AG09319 (cell line): Measurements from ENCODE around the gene HOXB5.

Source experiments
- DNase-seq: peaks from one replicate; pipeline ENCODE4 v3.0.0-alpha.2; 2010; ENCODE audit warnings: low read depth; ENCODE audit errors: extremely low read depth
- CTCF ChIP-seq: IDR thresholded peaks from 2 replicates; pipeline ENCODE4 v1.5.1; 2011; ENCODE audit warnings: low read depth, mild to moderate bottlenecking, inconsistent platforms, low read length, moderate library complexity

Gene HOXB5

DNA sequence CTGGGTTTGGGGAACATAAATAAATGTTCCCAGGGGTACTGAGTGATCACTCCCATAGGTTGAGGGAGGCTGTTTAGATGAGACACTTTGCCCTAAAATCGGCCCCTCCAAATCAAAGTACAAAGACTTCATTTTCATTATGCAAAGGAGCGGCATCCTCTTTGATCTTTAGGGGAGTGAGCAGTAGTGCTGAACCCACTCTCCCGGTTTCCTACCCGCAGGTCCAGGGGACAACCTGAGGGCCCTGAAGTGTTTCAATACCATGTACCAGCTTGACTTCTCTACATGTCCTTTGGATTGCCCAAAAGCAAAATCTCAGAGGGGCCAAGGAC lies 7.6 kb upstream of the HOXB5 start:
- no peak for DNase-seq
- TF ChIP-seq CTCF, result no peak

GRCh38 chr17:48600244-48601098 lies 6.9 kb upstream of the HOXB5 start:
- no peak for TF ChIP-seq CTCF
- no peak for DNase-seq

GRCh38 chr17:48599354-48599753 lies 5.8 kb upstream of the HOXB5 start:
- TF ChIP-seq CTCF, result no peak
- no peak for DNase-seq

DNA sequence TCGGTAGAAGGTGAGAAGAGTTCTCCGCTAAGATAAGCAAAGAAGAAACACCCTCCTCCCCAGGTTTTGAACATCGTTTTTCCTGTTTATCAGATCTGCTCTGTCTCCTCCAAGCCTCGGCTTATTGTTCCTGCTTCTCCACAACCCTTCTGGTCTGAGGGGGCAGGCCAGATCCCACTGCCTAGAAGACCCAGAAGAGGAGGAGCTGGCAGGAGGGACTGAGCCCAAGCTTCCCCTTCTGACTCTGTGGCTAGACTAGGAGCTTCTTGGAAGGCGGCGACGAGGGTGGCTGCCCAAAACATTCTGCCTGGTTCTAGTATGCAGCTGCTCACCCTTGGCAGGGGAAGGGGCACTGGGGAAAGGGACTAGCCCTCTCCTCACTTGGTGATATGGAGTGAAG lies 5.2 kb upstream of the HOXB5 start:
- TF ChIP-seq CTCF, result no peak
- no peak for DNase-seq

DNA sequence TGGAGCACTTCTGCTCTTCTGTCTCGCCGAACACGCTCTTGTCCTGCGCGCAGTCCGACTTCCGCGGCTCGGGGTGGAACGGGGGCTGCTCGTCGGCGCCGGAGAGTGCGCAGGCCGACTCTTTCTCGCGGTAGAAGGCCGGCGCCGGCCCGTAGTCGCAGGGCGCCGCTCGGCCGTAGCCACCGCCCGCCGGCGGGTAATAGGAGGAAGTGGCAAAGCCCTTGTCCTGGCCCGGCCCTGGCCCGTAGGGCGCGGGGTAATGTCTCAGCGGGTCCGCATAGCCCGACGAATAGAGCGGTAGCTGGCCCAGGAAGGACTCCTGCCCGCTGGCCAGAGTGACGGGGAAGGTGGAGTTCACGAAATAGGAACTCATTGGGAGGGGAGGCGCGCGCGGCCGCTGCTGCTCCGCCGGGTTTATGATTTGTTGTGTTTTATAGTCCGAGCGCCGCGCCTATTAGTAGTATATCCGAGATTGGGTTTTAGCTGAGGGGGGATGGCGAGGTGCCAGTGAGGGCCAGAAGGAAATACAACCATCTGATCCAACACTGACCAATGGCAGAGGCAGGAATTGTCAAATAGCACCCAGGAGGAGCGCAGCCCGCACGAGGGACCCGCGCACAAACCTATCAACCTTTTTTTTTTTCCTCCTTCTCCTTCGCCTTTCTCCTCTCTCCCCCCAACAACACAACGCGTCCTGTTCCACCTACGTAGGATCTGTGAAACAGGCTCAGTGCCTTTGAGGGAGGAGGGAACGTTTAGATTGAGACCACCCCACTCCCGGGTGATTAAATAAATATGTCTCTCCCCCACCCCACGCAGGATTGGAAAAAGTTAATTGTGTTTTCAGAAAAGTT lies 4.4 kb upstream of the HOXB5 start:
- TF ChIP-seq CTCF, result no peak
- DNase-seq, result no peak

DNA sequence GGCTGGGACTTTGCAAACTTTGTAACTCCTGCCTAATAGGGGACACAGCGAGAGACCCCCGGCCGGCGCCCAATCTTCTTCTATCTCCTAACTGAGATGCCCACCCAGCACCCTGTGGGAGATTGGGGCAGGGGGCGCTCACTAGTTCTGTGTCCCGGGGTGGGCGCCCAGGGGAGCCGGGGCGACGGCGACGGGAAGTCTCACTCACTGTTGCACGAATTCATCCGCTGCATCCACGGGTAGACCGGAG lies 3.9 kb upstream of the HOXB5 start:
- DNase-seq, result no peak
- no peak for TF ChIP-seq CTCF

GRCh38 chr17:48596735-48597527 lies 3.4 kb upstream of the HOXB5 start:
- no peak for DNase-seq

More at GRCh38 chr17:48596735-48597527, 3.4 kb upstream of the HOXB5 start:
- no peak for TF ChIP-seq CTCF
